ENCODE results near the gene ZNF827.
A peak's percentile ranks its signal among the peaks of the same experiment; 100 is the strongest.
"Not testable (repeated sequence)": the region's sequence is repeated elsewhere in the genome, so short reads cannot be mapped to it uniquely, and the experiment has no call there.

Gene ZNF827

GRCh38 chr4:145860446-145860845, 78.2 kb downstream of the ZNF827 start:
- DNase-seq, result no peak

GRCh38 chr4:145859926-145860325, 78.7 kb downstream of the ZNF827 start:
- DNase-seq, result no peak

- DNase-seq, result no peak
These were observed 79.2 kb downstream of the ZNF827 start for GRCh38 chr4:145859426-145859825.

GRCh38 chr4:145852256-145852839, 86.3 kb downstream of the ZNF827 start:
- DNase-seq, result no peak

GRCh38 chr4:145851511-145852201, 87.0 kb downstream of the ZNF827 start:
- no peak for DNase-seq

GRCh38 chr4:145847764-145848163, 90.9 kb downstream of the ZNF827 start:
- DNase-seq, result no peak

GRCh38 chr4:145845118-145845517, 93.5 kb downstream of the ZNF827 start:
- DNase-seq, result no peak

GRCh38 chr4:145843639-145844038, 95.0 kb downstream of the ZNF827 start:
- DNase-seq, result no peak

GRCh38 chr4:145843148-145843547, 95.5 kb downstream of the ZNF827 start:
- DNase-seq, result no peak

GRCh38 chr4:145842224-145842887, 96.3 kb downstream of the ZNF827 start:
- DNase-seq, result no peak

- no peak for DNase-seq
These were observed 97.8 kb downstream of the ZNF827 start for GRCh38 chr4:145840801-145841200.

- peak; percentile 52 for DNase-seq
These were observed 98.4 kb downstream of the ZNF827 start for GRCh38 chr4:145840162-145840768.

- DNase-seq, result no peak
These were observed 99.5 kb downstream of the ZNF827 start for GRCh38 chr4:145839151-145839550.

- DNase-seq, result not testable (repeated sequence)
These were observed 106.2 kb downstream of the ZNF827 start for GRCh38 chr4:145832384-145832783.

GRCh38 chr4:145830699-145831098, 107.9 kb downstream of the ZNF827 start:
- DNase-seq, result no peak

GRCh38 chr4:145829629-145830395, 108.8 kb downstream of the ZNF827 start:
- DNase-seq, result peak; percentile 13

- DNase-seq, result no peak
These were observed 109.7 kb downstream of the ZNF827 start for GRCh38 chr4:145828802-145829485.

- peak; percentile 14 for DNase-seq
These were observed 110.7 kb downstream of the ZNF827 start for GRCh38 chr4:145827885-145828284.

GRCh38 chr4:145825255-145825654, 113.4 kb downstream of the ZNF827 start:
- DNase-seq, result no peak

GRCh38 chr4:145824463-145824862, 114.2 kb downstream of the ZNF827 start:
- no peak for DNase-seq

GRCh38 chr4:145823743-145824142, 114.9 kb downstream of the ZNF827 start:
- no peak for DNase-seq

- no peak for DNase-seq
These were observed 116.0 kb downstream of the ZNF827 start for GRCh38 chr4:145822581-145822980.
